ENCODE data around the gene CNNM2. TPM values are rescaled to one million over a fixed set of nuclear protein-coding genes. Genes with fewer than 3 reads are reported as not detected.

The CNNM2 gene
- total RNA-seq, 2 donors from 2014 or later, result 25.2 to 29.3 TPM

GRCh38 chr10:102900006-102900405 lies 18.1 kb upstream of the CNNM2 start:
- H3K4me3 ChIP-seq, result no peak overlapping the region
- no peaks in the 10 kb centered on the region for H3K36me3 ChIP-seq
- H3K9me3 ChIP-seq, result no peaks in the 10 kb centered on the region
- no peaks in the 10 kb centered on the region for H3K4me1 ChIP-seq
- H3K27ac ChIP-seq, result no peak overlapping the region
- intact Hi-C loops (cut with DNase I), result loop anchor here (2.0 to 5.0 kb wide), 2 partner anchors 63 to 173 kb away; partner anchors contain the start of gene CYP17A1
- no peak overlapping the region for H3K9ac ChIP-seq (ENCODE audit: low read depth in 2 of 2, low read length in 2 of 2)
- no peak for DNase-seq
- H3K27me3 ChIP-seq, result no peaks in the 10 kb centered on the region
- TF ChIP-seq CTCF (IDR thresholded peaks at IDR 0.05), result no peak

GRCh38 chr10:102904346-102904745 lies 13.7 kb upstream of the CNNM2 start:
- Histone ChIP-seq H3K27ac (no peak overlapping the region), H3K4me1 (no peaks in the 10 kb centered on the region), H3K9ac (ENCODE audit: low read depth in 2 of 2, low read length in 2 of 2) (no peak overlapping the region), H3K27me3 (no peaks in the 10 kb centered on the region), H3K4me3 (no peak overlapping the region), H3K36me3 (no peaks in the 10 kb centered on the region), H3K9me3 (no peaks in the 10 kb centered on the region)
- DNase-seq, result no peak
- no peak for TF ChIP-seq CTCF (IDR thresholded peaks at IDR 0.05)
- intact Hi-C loops (cut with DNase I), result loop anchor here (5.0 kb wide), 1 partner anchor 177 kb away; no protein-coding TSS in a partner anchor

GRCh38 chr10:102906507-102906906 lies 11.6 kb upstream of the CNNM2 start:
- no peak for TF ChIP-seq CTCF (IDR thresholded peaks at IDR 0.05)
- Histone ChIP-seq H3K4me3 (no peak overlapping the region), H3K9ac (ENCODE audit: low read depth in 2 of 2, low read length in 2 of 2) (no peak overlapping the region), H3K4me1 (no peaks in the 10 kb centered on the region), H3K9me3 (no peaks in the 10 kb centered on the region), H3K36me3 (no peaks in the 10 kb centered on the region), H3K27me3 (no peaks in the 10 kb centered on the region), H3K27ac (no peak overlapping the region)
- intact Hi-C loops (cut with DNase I), result no loop called here
- DNase-seq, result no peak

GRCh38 chr10:102914781-102915180 lies 3.3 kb upstream of the CNNM2 start:
- DNase-seq, result no peak
- no peaks in the 10 kb centered on the region for H3K9me3 ChIP-seq
- H3K36me3 ChIP-seq, result no peaks in the 10 kb centered on the region
- no peak for TF ChIP-seq CTCF (IDR thresholded peaks at IDR 0.05)
- H3K4me3 ChIP-seq, result no peak overlapping the region
- intact Hi-C loops (cut with DNase I), result loop anchor here (5.0 to 10.0 kb wide), 2 partner anchors 333 to 420 kb away; partner anchors contain the start of gene RPEL1
- H3K27me3 ChIP-seq, result no peaks in the 10 kb centered on the region
- H3K27ac ChIP-seq, result no peak overlapping the region
- H3K9ac ChIP-seq (ENCODE audit: low read depth in 2 of 2, low read length in 2 of 2), result no peak overlapping the region
- H3K4me1 ChIP-seq, result peaks cover 3% of the 10 kb centered on the region

GRCh38 chr10:102916173-102916572 lies 1.9 kb upstream of the CNNM2 start:
- Histone ChIP-seq H3K27ac (no peak overlapping the region), H3K27me3 (no peaks in the 10 kb centered on the region), H3K9me3 (no peaks in the 10 kb centered on the region), H3K4me1 (peaks cover 3% of the 10 kb centered on the region), H3K36me3 (no peaks in the 10 kb centered on the region), H3K4me3 (no peak overlapping the region), H3K9ac (ENCODE audit: low read depth in 2 of 2, low read length in 2 of 2) (no peak overlapping the region)
- intact Hi-C loops (cut with DNase I), result loop anchor here (2.0 to 10.0 kb wide), 3 partner anchors 153 to 419 kb away; partner anchors contain the start of gene RPEL1
- no peak for TF ChIP-seq CTCF (IDR thresholded peaks at IDR 0.05)
- no peak for DNase-seq
